MCF 10A (cell line): Measurements from ENCODE around the gene DLG2. TPM values are rescaled to one million over a fixed set of nuclear protein-coding genes. Genes with fewer than 3 reads are reported as not detected.

Experiments used
- BruUV-seq: library from RNA; stranded (reverse); fragments of 400-500 nt; replicated peaks from 2 replicates; lab custom pipeline; 2021; lab: Mats Ljungman, UMichigan
- CTCF ChIA-PET: fragments of 300-600 bp; sonication (Branson Sonifier 250); formaldehyde crosslinking; extraction: SDS; loops from one replicate; lab custom pipeline; 2021; ENCODE audit warnings: antibody characterized with exemption, inconsistent platforms; lab: Yijun Ruan, JAX
- POLR2A ChIA-PET: fragments of 300-600, 350-650 bp; sonication (Branson Sonifier 250); formaldehyde crosslinking; extraction: SDS; loops from one replicate; lab custom pipeline; 2020; ENCODE audit warnings: antibody characterized with exemption, inconsistent platforms; lab: Yijun Ruan, JAX
- DNase-seq: peaks from one replicate; pipeline ENCODE4 v3.0.0-alpha.2; 2018; ENCODE audit not compliant: unreplicated experiment
- H3K27ac Mint-ChIP-seq: one replicate; pipeline ENCODE4 v1.8.0; 2022; ENCODE audit warnings: mild to moderate bottlenecking, low read depth, mixed read lengths; ENCODE audit not compliant: unreplicated experiment
- H3K27me3 Mint-ChIP-seq: one replicate; pipeline ENCODE4 v1.8.0; 2022; ENCODE audit warnings: mixed read lengths; ENCODE audit not compliant: insufficient read depth, unreplicated experiment
- H3K36me3 Mint-ChIP-seq: one replicate; pipeline ENCODE4 v1.8.0; 2022; ENCODE audit warnings: mild to moderate bottlenecking, moderate library complexity, mixed read lengths; ENCODE audit not compliant: insufficient read depth, unreplicated experiment
- H3K4me1 Mint-ChIP-seq: one replicate; pipeline ENCODE4 v1.8.0; 2022; ENCODE audit warnings: mixed read lengths; ENCODE audit not compliant: insufficient read depth, unreplicated experiment
- H3K4me3 Mint-ChIP-seq: one replicate; pipeline ENCODE4 v1.8.0; 2022; ENCODE audit warnings: mild to moderate bottlenecking, moderate library complexity, mixed read lengths; ENCODE audit not compliant: unreplicated experiment
- H3K9me3 Mint-ChIP-seq: one replicate; pipeline ENCODE4 v1.8.0; 2022; ENCODE audit warnings: mixed read lengths; ENCODE audit not compliant: unreplicated experiment
- CTCF ChIP-seq: fragments of 200-600 bp; IDR thresholded peaks from one replicate; pipeline ENCODE4 v1.8.0; 2022; ENCODE audit warnings: antibody characterized with exemption, mild to moderate bottlenecking; ENCODE audit not compliant: unreplicated experiment
- intact Hi-C: fragments of 100-400 bp; cut with micrococcal nuclease; formaldehyde crosslinking; loops from 2 replicates; pipeline ENCODE4 v1.14.1; 2022
- total RNA-seq: library from RNA; stranded (reverse); gene quantifications from 2 replicates; pipeline ENCODE4 v1.2.3, GENCODE V29; 2022

DLG2 gene
- total RNA-seq, 1 experiment from 2014 or later: 0.26 TPM

GRCh38 chr11:84476581-84476980 lies 1150.6 kb downstream of the DLG2 start:
- BruUV-seq: no TSS peak
- Mint-ChIP-seq H3K36me3 (no peaks in the 10 kb centered on the region), H3K4me1 (no peaks in the 10 kb centered on the region), H3K27ac (no peak overlapping the region), H3K27me3 (peaks cover 6% of the 10 kb centered on the region), H3K4me3 (no peak overlapping the region), H3K9me3 (no peaks in the 10 kb centered on the region)
- no peak for TF ChIP-seq CTCF
- DNase-seq: no peak
- intact Hi-C loops: no loop called here
- ChIA-PET CTCF (interaction anchor here (0.6 kb wide), 1 partner anchor 115 kb away, joined by 4 read pairs; no protein-coding TSS in a partner anchor), POLR2A (no interaction called here)

GRCh38 chr11:84471501-84471900 lies 1155.6 kb downstream of the DLG2 start:
- no TSS peak for BruUV-seq
- no peak overlapping the region for H3K4me3 Mint-ChIP-seq
- DNase-seq: no peak

GRCh38 chr11:84468235-84468634 lies 1158.9 kb downstream of the DLG2 start:
- H3K27me3 Mint-ChIP-seq: peaks cover 49% of the 10 kb centered on the region
- POLR2A ChIA-PET: interaction anchor here (0.6 kb wide), 1 partner anchor 1877 kb away, joined by 3 read pairs; no protein-coding TSS in a partner anchor
- intact Hi-C loops: no loop called here
- TF ChIP-seq CTCF: no peak
- no peaks in the 10 kb centered on the region for H3K4me1 Mint-ChIP-seq
- H3K27ac Mint-ChIP-seq: no peak overlapping the region
- CTCF ChIA-PET: no interaction called here
- DNase-seq: no peak
- BruUV-seq: no TSS peak
- H3K9me3 Mint-ChIP-seq: no peaks in the 10 kb centered on the region
- no peaks in the 10 kb centered on the region for H3K36me3 Mint-ChIP-seq
- no peak overlapping the region for H3K4me3 Mint-ChIP-seq

More at GRCh38 chr11:84471501-84471900, 1155.6 kb downstream of the DLG2 start:
- H3K9me3 Mint-ChIP-seq: no peaks in the 10 kb centered on the region
- no peaks in the 10 kb centered on the region for H3K4me1 Mint-ChIP-seq
- no peak overlapping the region for H3K27ac Mint-ChIP-seq
- POLR2A ChIA-PET: no interaction called here
- intact Hi-C loops: no loop called here
- CTCF ChIA-PET: no interaction called here
- H3K27me3 Mint-ChIP-seq: peaks cover 40% of the 10 kb centered on the region
- H3K36me3 Mint-ChIP-seq: no peaks in the 10 kb centered on the region
- TF ChIP-seq CTCF: no peak

DNA sequence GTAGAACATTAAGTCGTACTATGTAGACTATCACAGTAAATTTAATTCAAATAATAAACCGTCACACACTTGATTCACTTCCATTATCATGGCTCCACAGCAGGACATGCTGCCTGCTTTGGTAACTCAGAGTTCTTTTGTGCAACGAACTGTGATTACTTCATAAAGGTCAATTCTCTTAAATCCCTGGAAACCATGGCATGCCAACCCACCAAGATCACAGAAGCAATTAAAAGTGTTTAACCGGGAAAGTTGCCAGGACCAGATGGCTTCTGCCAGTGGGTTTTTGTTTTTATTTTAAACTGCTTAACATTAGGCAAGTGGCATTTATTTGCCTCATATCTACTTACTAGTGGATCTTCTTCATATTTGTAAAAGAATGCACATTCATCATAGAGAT lies 1162.1 kb downstream of the DLG2 start:
- BruUV-seq: no TSS peak
- ChIA-PET POLR2A (no interaction called here), CTCF (interaction anchor here (0.5 kb wide), 1 partner anchor 117 kb away, joined by 3 read pairs; no protein-coding TSS in a partner anchor)
- H3K9me3 Mint-ChIP-seq: no peaks in the 10 kb centered on the region
- no peak overlapping the region for H3K4me3 Mint-ChIP-seq
- DNase-seq: no peak
- no peak overlapping the region for H3K27ac Mint-ChIP-seq
- no peak for TF ChIP-seq CTCF
- H3K36me3 Mint-ChIP-seq: no peaks in the 10 kb centered on the region
- peaks cover 27% of the 10 kb centered on the region for H3K27me3 Mint-ChIP-seq
- no peaks in the 10 kb centered on the region for H3K4me1 Mint-ChIP-seq
- intact Hi-C loops: no loop called here
